Endothelial cell of umbilical vein (primary cell): Measurements from ENCODE around the gene RDH14.

Source experiments
- CTCF ChIP-seq, 2 donors: IDR thresholded peaks; 1 replicate in 1 of 2; 2 replicates in 1 of 2; pipeline ENCODE4 v1.5.1; 2011; ENCODE audit warnings: low read length in 2 of 2, mild to moderate bottlenecking in 2 of 2, moderate library complexity in 2 of 2, control low read depth in 1 of 2, inconsistent platforms in 1 of 2, low read depth in 1 of 2; ENCODE audit not compliant: insufficient read depth in 1 of 2; ENCODE audit errors: extremely low read depth in 1 of 2
- POLR2A ChIP-seq: IDR thresholded peaks from 2 replicates; pipeline ENCODE4 v1.6.1; 2012; ENCODE audit warnings: low read depth, mild to moderate bottlenecking, control low read depth, low read length
- POLR2AphosphoS5 ChIP-seq: IDR thresholded peaks from 2 replicates; pipeline ENCODE4 v1.6.1; 2012; ENCODE audit warnings: low read depth, mild to moderate bottlenecking, control low read depth, low read length, moderate library complexity; ENCODE audit not compliant: insufficient read depth

- TF ChIP-seq POLR2A, result no peak
- no peak for TF ChIP-seq CTCF (IDR thresholded peaks at IDR 0.05; ENCODE audit: extremely low read depth in 1 of 2, insufficient read depth in 1 of 2, low read depth in 1 of 2, low read length in 2 of 2)
- TF ChIP-seq POLR2AphosphoS5, result no peak
Measured at GRCh38 chr2:18505703-18506341, 54.6 kb downstream of the RDH14 start.
